TTC549 (cell line): ENCODE measurements around the gene PPP1R37.

Source experiments
- FAIRE-seq: peaks from 2 replicates; lab custom pipeline; 2012; peaks lifted over from hg19 to GRCh38; lab: Jason Lieb, UNC

PPP1R37 gene

DNA sequence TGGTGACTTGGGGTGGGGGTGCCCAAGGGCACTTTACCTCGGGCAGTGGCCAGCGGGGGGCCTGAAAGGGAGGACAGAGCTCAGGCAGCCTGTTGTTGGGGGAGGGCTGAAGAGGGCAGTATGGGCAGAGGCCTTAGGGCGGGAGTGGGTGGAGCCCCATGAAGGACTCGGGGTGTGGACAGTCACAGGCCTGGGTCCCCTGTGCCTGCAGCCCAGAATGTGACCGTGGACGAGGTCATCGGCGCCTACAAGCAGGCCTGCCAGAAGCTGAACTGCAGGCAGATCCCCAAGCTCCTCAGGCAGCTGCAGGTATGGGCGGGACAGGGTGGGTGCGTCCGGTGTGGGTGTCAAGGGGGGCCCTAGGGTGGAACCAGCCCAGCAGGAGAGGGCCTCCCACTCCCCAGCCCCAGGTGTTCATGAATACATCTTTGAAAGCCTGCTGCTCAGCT, 45.3 kb downstream of the PPP1R37 start:
- FAIRE-seq = no peak

DNA sequence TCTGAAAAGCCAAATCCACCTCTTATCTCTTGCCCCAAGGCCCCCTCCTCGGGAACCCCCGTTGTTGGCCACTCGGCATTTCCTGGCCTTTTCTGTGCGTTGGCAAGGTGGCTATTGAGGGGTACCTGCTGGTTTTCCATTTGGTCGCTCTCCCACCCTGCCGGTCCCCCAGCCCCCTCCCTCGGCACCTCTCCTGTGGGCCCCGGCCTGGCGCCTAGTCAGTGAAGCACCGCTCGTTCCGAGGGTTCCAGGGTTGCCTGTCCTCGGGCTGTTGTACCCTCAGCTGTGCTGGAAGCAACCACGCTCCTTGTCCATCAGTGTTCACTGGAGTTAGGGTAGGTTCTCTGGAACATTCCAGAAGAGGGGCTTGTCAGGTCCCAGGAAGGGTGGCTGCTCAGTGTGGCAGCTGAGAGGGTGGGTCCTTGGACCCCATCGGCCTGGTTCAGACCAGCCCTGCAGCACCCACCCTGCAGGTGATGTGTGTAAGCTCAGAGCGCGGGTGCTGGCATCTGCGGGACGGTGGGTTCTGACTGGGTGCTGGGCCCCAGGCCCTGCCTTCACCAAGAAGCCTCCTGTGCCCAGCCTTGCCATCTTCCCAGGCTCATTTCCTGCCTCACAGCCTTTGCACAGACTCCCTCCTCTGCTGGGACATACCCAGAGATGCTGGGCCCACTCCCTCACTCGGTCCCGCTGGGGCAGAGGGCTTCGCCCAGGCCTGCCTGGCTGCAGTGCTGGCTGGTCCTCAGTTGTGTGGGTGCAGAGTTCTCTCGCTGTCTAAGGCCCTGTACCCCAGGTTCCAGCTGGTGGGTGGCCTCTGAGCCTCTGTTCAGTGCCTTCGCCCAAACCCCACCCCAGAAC, 46.5 kb downstream of the PPP1R37 start:
- FAIRE-seq = no peak

DNA sequence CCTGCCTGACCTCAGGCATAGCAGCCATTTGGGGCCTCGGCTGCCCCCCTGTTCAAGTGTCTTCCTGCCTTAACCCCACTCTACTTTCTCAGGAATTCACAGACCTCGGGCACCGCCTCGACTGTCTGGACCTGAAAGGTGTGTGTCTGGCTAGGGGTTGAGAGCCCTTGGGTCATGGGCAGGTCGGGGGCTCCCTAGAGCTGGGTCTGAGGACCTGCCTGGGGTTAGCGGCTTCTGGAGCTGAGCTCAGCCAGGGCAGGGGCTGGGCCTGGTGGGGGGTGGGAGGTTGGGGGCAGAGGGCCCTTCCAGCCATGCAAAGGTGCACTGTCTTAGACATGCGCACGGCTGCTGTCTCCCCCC, 47.1 kb downstream of the PPP1R37 start:
- no peak for FAIRE-seq

DNA sequence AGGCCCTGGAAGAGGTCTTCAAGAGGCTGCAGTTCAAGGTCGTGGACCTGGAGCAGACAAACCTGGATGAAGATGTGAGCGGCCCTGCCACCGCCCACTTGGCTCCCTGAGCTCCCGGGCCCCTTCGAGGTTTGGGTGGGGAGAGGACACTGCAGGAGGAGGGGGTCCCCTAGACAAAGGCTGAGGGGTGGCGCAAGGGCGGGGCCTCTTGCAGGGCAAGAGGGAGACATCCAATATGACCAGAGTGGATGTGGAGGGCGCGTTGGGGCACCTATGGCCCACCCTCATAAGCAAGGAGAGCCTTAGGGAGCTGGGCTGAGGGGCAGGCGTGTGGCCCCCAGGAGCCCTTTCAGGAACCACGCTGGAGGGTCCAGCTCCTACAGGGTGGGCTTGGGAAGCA, 47.6 kb downstream of the PPP1R37 start:
- FAIRE-seq = no peak

DNA sequence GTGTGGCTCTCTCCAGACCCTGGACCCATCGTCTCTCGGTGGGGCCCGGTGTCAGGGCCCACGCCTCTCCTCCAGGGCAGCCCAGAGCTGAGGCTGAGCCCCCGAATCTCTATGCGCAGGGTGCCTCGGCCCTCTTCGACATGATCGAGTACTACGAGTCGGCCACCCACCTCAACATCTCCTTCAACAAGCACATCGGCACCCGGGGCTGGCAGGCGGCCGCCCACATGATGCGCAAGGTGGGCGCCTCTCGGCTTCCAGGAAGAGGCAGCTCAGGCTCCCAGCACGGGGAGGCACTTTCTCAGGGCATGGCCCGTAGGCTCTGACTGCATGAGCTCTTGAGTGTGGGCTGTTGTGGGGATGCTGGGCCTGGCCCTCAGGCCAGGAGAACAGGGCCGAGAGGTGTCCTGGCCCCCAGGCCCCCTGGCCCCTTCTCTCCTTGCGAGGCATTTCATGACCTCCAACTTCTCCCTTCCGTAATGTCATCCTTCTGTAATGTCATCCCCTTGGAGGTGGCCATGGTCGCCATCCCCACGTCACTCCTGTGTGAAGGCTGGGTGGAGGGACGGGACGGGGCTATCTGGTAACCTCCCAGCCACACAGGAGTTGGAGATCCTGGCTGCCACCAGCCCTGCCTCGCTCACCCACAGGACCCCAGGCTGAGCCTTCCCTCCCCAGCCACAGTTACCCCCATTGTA, 48.4 kb downstream of the PPP1R37 start:
- FAIRE-seq = no peak

DNA sequence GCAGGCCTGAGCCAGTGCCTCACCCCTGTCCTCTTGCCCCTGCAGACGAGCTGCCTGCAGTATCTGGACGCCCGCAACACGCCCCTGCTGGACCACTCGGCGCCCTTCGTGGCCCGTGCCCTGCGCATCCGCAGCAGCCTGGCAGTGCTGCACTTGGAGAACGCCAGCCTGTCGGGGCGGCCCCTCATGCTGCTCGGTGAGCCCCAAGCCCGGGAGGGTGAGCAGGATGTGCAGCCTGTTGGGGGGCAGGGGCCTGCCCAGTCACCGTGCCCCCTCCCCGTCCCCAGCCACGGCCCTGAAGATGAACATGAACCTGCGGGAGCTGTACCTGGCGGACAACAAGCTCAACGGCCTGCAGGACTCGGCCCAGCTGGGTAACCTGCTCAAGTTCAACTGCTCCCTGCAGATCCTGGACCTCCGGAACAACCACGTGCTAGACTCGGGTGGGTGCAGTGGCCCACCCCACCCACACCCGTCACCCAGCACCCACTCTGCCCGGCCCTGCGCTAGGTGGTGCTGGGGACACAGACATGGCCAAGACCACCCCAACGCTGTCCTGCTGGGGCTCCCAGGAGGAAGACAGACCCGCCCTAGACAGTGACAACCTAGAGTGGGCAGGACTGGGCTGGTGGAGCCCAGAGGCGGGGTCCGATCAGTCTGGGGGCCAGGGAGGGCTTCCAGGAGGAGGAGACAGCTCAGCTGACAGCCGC, 49.2 kb downstream of the PPP1R37 start:
- FAIRE-seq = no peak

DNA sequence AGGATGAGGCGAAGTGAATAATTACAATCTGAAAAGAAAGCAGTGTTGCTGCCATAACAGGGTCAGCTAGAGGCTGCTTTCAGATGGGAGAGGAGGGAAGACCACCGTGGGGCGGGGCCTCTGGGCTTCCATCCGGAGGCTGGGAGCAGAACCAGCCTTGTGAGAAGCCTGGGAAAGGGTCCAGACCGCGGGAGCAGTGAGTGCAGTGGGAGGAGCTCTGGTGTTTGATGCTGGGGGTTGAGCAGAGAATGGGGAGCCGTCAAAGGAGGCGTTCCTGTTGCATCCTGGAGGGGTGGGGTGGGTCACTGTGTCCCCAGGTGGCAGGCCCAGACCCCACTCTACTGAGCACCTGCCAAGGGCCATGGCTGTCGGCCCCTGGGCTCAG, 49.7 kb downstream of the PPP1R37 start:
- FAIRE-seq = no peak

DNA sequence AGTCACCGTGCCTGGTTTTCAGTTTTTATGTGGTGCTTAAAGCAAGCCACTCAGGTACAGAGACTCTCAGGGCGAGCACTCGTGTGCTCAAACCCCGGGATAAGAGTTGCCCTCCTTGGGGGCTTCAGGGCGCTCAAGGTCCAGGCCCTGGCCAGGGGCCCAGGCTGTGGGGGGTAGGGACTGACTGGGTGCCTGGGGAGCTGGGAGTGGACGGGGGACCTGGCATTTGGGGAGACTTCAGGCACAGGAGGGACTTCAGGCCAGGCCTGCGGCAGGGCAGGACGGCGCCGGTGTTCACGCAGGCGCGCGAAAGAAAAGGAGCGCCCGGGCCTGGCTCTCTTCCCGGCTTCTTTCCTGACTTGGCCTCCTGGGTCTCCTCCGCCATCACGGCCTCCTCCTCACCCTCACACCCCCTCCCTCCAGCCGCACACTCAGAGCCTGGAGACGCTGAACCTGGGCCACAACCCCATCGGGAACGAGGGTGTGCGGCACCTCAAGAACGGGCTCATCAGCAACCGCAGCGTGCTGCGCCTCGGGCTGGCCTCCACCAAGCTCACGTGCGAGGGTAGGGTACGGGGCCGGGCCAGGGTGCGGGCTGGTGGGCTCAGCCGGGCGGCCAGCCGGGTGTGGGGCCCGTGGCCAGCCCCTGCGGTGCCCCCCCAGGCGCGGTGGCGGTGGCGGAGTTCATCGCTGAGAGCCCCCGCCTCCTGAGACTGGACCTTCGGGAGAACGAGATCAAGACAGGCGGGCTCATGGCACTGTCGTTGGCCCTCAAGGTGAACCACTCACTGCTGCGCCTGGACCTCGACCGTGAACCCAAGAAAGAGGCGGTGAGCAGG, 51.7 kb downstream of the PPP1R37 start:
- no peak for FAIRE-seq

DNA sequence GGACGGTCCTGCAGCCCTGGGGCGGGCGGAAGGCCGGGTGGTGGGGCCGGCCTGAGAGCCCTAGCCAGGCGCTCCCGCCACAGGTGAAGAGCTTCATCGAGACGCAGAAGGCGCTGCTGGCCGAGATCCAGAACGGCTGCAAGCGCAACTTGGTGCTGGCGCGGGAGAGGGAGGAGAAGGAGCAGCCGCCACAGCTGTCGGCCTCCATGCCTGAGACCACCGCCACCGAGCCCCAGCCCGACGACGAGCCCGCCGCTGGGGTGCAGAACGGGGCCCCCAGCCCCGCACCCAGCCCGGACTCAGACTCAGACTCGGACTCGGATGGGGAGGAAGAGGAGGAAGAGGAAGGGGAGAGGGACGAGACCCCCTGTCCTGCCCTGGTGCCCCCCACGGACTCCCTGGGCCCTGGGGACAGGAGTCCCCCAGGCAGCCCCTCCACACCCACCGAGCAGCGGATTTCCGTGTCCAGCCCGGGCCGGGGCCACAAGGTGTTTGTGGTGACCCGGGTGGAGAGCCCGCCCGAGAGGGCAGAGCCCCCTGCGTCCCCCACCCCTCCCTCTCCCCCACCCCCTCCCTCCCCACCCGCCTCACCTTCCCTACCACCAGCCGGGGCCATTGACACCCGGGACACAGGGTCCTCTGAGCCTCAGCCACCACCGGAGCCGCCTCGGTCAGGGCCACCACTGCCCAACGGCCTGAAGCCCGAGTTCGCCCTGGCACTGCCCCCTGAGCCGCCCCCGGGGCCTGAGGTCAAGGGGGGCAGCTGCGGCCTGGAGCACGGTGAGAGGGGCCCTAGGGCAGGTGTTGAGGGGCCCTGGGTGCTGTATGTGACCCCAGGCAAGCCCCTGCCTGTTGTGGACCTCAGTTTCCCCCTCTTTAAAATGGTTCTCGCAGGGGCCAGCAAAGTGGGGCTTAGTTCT, 52.6 kb downstream of the PPP1R37 start:
- no peak for FAIRE-seq

DNA sequence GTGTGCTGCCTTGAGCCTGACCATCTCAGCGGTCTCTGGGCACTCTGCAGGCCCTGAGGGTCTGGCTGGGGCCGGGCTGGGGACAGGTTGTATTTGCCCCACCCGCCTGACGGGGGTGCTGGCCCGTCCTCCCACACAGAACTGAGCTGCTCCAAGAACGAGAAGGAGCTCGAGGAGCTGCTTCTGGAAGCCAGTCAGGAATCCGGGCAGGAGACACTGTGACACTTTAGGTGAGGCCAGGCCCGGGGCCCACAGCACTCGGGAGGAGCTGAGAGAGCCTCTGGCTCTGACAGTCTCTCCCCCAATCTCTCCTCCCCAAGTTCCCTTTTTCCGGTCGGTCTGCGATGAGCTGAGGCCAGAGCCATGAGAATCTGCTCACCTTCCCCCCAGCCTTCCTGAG, 53.3 kb downstream of the PPP1R37 start:
- FAIRE-seq = no peak

DNA sequence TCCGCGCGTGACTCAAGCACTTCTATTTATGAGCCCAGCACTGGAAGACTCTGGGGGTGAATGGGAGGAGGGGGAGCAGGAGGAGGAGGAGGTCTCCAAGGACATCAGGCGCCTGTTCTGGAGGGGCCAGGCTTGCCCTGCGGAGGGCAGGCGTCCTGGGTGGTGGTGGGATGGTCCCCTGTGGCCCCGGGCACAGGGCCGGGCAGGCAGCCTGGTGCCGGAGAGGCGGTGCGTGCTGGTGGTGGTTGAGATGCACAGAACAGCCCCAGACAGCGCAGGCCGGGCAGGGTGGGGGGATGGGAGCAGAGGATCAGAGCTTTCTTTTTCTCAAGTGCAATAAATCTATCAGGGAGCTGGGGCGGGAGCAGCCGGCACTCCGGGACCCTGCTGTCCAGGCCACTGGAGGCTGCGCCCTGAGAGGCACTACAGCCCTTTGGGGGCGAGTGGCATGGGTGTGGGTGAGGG, 53.8 kb downstream of the PPP1R37 start:
- no peak for FAIRE-seq

DNA sequence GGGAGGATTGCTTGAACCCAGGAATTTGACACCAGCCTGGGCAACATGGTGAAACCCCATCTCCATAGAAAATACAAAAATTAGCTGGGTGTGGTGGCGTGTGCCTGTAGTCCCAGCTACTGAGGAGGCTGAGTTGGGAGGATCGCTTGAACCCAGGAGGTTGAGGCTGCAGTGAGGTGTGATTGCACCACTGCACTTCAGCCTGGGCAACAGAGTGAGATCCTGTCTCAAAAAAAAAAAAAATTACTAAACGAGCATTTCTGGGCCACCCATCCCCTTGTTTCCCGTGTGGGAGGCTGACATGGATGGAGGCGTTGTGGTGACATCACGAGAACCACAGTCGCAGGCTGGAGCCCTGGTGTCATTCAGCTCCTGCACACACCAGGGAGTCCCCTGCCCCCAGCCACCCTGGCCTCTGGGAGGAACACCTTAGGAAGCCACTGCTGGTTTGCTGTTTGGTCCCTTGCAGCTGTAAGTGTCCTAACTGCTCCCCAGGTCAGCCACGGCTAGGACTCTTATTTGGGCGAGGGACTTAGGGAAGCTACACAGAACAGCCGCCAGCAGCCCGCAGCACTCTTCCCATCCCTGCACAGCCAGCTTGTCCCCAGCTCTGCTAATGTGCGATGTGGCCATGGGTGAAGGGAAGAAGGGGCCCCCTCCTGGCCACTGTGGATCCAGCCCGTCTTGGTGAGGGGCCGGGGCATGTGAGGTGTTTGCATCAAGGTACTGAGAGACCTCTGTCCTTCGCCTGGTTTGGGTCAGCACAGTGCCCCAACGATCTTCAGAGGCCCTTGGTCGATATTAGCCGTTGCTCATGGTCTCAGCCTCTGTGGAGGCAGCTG, 55.1 kb downstream of the PPP1R37 start:
- FAIRE-seq = no peak

DNA sequence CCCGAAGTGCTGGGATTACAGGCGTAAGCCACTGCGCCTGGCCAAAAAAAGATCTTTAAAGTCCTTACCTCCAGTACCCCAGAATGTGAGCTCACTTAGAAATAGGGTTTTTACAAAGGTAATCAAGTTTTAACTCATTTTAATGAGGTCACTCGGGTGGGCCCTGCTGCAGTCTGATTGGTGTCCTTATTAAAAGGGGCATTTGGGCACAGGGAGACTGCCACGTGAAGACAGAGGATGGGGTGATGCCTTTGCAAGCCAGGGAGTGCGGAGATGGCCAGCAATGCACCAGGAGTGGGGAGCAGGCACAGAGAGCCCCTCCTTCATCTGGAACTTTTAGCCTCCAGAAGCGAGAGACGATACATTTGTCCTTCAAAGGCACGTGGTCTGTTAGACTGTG, 56.1 kb downstream of the PPP1R37 start:
- no peak for FAIRE-seq

DNA sequence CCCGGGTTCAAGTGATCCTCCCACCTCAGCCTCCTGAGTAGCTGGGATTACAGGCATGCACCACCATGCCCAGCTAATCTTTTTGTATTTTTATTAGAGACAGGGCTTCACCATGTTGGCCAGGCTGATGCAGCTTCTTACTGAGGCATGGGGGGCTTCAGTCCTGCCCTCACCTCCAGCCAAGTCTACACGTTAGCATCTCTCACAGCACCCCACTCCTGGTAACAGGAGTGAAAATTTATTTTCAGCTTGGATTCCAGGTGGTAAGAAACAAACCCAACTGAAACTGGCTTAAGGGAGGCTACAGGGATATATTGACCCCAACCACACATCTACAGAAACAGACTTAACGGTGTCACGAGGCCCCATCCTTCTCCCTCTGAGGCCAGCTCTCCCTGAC, 57.2 kb downstream of the PPP1R37 start:
- FAIRE-seq = no peak

DNA sequence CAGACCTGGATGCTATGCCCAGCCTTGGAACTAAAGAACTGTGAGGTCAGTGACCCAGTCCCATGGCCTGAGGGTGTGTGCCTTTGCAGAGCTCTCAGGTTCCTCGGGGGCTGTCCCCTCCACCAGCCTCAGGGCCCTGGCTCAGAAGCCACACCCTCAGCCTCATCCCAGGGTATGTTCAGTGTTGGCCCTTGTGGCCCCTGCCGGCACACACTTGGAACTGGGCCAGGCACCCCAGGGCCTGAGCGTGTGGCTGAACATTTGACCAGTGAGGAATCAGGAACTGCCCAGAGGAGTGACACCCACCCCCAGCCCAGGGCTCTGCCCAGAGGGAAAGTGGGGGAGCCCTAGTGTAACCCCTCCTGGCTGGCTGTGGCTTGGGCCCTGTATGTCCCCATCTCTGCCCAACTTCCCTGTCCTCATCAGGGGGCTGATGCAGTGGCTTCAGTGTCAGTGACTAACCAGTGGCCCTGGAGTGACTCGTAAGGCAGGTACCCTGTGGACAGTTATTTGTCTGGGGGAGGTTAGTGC, 57.8 kb downstream of the PPP1R37 start:
- FAIRE-seq = no peak

DNA sequence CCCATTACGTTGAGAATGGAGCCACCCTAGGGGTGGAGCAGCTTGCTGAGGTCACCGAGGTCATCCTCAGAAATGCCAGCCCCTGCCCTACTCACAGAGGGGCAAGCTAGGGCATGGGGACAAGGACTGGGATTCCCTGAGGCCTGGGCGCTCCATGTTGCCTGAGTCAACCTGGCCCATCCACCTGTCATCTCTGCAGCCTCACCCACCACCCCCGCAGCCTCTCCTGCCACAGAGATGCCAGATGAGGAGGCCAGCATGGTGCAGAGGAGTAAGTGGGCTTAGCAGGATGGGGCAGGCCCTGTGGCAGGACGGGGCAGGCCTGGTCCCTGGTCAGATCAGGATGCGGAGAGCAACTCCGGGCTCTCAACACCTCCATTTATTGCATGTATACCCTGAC, 58.3 kb downstream of the PPP1R37 start:
- no peak for FAIRE-seq

DNA sequence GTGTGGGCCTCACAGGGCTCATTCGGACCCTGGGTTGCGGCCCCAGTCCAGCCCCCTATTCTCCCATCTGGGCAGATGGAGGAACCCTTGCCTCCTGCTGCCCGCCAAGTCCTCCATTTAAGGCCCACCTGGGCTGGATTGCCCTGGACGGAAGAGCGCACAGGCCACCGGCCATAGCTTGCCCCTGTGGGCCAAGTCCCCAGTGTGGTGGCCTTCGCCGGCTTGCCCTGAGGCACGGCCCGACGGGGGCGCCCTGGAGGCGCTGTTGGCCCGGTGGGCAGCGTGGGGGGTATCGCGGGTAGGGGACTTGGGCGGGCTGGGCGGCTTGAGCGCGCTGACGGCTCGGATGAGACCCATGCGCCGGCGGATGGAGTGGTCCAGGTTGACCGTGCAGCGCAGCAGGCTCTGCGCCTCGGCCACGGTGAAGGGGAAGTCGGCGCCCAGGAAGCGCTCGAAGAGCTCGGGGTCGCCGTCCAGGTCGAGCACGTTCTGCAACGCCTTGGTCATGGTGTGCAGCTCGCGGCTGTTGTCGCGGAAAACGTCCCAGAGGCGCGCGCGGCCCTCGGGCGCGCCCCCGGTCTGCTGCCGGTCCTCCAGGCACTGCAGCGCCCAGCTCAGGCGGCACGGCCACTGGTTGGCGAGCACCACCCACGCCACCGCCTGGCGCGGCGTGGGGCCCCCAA, 59.0 kb downstream of the PPP1R37 start:
- FAIRE-seq = no peak

DNA sequence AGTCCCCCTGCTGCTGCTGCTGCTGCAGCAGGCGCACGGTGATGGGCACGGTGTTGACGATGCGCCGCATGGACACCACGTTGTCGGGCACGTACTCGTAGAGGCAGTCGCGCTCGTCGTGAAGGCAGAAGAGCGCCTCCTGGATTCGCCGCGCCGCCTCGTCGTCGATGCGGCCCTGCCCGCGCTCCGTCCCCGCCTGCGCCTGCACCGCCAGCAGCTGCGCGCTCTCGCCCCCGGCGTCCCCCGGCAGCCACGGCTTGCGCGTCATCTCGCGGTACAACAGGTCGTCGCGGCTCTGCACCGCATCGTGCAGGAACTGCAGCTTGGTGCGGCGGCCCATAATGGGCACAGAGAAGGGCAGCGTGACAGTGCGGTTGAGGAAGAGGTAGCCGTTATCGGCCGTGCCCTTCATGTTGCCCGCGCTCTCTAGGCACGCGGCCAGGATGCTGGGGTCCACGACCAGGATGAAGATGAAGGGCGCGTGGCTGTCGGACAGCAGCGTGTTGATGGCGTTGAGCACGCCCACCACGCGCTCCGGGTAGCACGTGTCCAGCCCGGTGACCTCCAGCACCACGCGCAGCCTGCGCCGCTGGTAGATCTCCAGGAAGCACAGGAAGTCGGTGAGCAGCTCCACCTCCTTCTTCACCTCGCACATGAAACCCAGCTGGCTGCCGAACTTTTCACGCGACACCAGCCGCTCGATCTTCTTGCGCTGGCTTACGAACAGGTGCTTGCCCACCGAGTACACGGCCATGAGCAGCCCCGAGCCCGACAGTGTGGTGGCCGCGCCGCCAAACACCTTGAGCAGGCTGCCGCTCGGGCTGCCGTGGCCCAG, 59.7 kb downstream of the PPP1R37 start:
- FAIRE-seq = no peak
